ENCODE data around the gene KRT78.

KRT78 gene

DNA sequence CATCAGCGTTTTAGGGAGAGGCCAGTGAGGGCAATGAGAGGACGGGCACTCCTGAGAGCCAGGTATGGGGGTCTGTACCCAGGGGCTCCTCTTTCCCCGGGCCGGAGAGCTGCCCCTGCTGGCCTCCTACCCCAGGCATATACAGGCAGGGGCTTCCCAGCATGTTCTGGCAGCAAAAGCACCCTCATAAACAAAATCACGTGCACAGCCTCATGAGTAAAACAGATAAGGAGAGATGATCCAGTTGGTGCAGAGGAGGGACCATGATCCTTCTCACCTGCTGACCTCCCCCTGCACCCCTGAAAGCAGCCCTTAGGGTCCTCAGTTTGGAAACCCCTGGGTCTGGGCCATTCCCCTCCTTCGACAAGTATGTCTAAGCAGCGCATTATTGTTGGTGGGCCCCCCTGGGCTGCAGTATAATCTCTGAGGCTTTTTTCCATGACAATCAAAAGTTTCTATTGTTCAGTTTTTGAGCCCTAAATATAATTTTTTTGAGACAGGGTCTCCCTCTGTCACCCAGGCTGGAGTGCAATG is 29.8 kb downstream of the KRT78 start:
- TF ChIP-seq, protein P1, sequence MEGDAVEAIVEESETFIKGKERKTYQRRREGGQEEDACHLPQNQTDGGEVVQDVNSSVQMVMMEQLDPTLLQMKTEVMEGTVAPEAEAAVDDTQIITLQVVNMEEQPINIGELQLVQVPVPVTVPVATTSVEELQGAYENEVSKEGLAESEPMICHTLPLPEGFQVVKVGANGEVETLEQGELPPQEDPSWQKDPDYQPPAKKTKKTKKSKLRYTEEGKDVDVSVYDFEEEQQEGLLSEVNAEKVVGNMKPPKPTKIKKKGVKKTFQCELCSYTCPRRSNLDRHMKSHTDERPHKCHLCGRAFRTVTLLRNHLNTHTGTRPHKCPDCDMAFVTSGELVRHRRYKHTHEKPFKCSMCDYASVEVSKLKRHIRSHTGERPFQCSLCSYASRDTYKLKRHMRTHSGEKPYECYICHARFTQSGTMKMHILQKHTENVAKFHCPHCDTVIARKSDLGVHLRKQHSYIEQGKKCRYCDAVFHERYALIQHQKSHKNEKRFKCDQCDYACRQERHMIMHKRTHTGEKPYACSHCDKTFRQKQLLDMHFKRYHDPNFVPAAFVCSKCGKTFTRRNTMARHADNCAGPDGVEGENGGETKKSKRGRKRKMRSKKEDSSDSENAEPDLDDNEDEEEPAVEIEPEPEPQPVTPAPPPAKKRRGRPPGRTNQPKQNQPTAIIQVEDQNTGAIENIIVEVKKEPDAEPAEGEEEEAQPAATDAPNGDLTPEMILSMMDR (IDR thresholded peaks at IDR 0.05; ENCODE audit: low read length, missing control alignments), result no peak
- H3K4me3 ChIP-seq (replicated peaks; ENCODE audit: low read depth, low read length), result no peak overlapping the region
- no peak for DNase-seq (ENCODE audit: low read depth)

DNA sequence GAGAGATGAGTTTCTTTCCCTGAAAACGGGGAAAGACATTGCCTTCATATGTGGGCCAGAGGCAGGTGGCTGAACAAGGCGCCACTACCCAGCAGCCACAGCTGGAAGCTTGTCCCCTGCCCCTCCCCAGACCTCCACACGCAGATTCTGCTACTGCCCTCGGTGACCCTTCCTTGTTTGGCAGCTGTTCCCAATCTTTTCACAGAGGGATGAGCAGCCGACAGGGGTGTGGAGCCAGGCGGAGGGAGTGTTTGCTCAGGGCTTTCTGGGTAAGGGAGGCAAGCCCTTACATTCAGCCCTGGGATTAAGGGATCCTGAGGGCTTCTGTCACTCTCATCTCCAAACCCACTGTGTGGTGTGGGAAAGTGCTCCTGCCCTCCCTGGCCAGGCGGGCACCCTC is 30.4 kb downstream of the KRT78 start:
- no peak overlapping the region for H3K4me3 ChIP-seq (replicated peaks; ENCODE audit: low read depth, low read length)
- TF ChIP-seq, protein P1 (IDR thresholded peaks at IDR 0.05; ENCODE audit: low read length, missing control alignments), result no peak
- DNase-seq (ENCODE audit: low read depth), result no peak

DNA sequence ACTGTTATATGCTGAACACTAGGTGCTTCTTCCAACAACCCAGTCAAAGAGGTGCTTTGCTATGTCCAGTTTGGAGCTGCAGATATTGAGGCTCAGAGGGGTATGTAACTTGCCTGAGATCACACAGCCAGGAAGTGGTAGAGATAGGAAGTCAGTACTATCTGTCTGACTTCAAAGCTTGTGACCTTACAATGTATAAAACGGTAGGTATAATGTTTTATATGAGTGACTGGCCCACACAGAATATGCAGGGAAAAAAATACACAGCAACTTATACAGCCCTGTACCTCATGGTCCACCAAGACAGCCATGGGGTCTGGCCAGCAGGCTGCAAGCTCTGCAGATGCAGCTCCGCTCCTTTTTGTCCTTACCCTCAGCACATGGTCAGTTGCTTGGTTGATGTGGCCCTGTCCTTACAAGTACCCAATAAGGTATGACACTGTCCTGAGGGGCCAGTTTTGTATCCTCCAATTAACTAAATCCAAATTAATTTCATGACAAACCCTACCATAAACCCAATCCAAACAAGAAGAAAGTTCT is 31.0 kb downstream of the KRT78 start:
- DNase-seq (ENCODE audit: low read depth), result no peak
- H3K4me3 ChIP-seq (replicated peaks; ENCODE audit: low read depth, low read length), result no peak overlapping the region
- TF ChIP-seq, protein P1 (IDR thresholded peaks at IDR 0.05; ENCODE audit: low read length, missing control alignments), result no peak

DNA sequence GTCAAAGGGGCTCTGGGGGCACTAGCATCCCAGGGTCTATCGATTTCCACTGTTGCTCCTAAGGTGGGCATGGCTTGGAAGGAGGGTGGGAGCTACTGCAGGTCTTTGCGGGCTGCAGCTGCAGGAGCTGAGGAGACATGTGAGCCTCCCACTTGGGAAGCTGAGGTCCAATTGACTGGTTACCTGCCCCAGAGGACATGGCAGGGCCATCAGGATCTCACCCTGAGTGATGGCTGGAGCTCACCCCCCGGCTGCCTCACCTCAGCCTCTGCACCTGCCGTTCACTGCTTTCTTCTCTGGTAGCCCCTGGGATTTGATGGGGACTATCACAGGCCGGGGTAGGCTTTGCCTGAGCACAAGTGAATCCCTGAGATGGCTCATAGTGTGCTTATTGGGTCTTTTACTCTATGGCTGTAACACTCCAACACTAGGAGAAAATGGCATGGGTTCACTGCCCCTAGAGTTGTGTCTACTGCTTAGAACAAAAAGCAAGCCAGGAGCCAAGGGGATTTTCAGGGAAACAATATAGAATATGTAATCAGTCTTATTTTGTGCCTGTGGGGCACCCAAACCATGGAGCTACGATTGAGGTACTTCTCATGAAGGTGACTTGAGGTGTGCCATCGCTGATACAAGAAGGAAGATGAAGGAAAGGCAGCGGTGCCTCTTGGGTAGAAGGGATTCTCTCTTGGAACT is 31.6 kb downstream of the KRT78 start:
- TF ChIP-seq, protein P1 (IDR thresholded peaks at IDR 0.05; ENCODE audit: low read length, missing control alignments), result no peak
- no peak overlapping the region for H3K4me3 ChIP-seq (replicated peaks; ENCODE audit: low read depth, low read length)
- no peak for DNase-seq (ENCODE audit: low read depth)

DNA sequence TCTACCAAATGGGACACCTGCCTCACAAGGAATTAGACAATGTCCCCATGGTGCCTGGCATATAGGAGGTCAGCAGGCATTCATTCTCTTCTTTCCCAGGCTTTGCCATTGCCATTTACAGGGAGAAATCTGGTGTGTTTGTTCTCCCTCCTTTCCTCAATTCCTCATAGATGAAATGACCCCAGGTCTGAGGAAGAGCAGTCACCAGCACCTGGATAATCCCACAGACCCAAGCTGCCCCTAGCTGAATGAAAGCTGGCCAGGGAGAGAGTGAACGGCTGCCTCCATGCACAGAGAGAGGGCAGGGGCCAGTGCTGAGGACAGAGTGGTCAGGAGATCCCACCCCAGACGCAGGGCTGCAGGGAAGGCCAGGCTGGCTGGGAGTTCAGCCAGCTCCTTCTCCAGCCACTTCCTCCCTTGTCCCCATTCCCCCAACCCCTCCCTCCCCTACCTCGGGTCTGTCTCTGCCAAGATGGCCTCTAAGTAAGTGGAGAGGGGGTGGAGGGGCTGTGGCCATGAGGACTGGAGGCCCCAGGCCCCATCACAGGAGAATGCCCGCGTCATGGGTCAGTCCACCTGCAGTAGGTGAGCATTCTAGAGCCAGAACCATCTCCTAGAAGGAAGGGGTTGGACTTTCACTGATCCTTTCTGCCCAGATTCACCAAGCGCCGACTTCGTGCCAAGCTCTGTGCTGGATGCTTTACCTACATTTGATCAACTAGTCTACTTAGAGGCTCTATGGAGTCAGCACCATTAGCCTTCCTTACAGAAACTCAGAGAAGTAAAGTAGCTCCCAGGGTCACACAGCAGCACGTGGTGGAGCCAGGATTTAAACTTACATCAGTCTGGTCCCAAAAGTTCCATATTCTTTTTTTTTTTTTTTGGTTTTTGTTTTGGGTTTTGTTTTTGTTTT is 32.9 kb downstream of the KRT78 start:
- DNase-seq (ENCODE audit: low read depth), result no peak
- TF ChIP-seq, protein P1 (IDR thresholded peaks at IDR 0.05; ENCODE audit: low read length, missing control alignments), result no peak
- no peak overlapping the region for H3K4me3 ChIP-seq (replicated peaks; ENCODE audit: low read depth, low read length)

DNA sequence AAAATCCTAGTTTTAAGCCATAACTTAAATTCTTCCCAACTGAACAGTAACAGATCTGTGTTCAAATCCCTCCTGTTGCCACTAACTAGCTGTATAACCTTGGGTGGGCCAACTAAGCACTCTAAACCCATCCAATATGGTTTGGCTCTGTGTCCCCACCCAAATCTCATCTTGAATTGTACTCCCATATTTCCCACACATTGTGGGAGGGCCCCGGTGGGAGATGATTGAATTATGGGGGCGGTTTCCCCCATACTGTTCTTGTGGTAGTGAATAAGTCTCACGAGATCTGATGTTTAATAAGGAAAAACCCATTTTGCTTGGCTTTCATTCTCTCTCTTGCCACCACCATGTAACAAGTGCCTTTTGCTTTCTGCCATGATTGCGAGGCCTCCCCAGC is 33.6 kb downstream of the KRT78 start:
- DNase-seq (ENCODE audit: low read depth), result no peak
- no peak overlapping the region for H3K4me3 ChIP-seq (replicated peaks; ENCODE audit: low read depth, low read length)
- TF ChIP-seq, protein P1 (IDR thresholded peaks at IDR 0.05; ENCODE audit: low read length, missing control alignments), result no peak
